ENCODE data around the gene ASTN2.

ASTN2 gene

DNA sequence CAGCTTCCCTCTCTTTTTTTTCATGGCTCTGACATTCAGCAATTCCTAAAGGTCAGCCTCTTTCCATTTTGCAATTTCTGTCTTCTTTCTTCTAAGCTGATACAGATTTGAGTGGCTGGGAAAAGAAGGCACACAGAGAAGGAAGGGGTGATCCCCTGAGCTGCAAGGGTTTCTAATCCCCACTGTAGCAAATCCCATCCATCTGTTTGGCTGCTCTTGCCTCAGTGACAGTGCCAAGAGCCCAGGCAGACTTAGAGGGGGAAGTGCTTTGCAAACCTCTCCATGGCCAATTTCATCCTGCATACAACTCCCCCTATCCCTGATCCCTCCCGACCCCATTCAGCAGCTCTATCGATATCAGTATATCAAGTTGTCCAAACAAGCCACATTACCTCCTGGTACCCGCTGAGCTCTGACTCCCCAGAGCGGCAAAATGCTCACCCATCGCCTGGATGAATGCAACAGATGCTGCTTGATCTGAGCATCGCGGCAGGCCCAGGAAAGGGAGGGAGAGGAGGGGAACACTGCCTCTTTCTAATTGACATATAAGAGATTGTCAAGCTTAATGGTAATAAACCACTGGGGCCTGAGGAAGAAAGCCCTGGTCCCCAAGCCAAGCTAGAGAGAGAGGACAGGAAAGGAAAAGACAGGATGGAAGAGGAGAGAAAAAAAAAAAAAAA lies 268.9 kb downstream of the ASTN2 start:
- Histone ChIP-seq H3K27ac (ENCODE audit: low read depth, low read length) (no peak overlapping the region), H3K4me1 (ENCODE audit: control insufficient read depth, insufficient read depth, low read length, unreplicated experiment) (no peaks in the 10 kb centered on the region), H3K4me3 (ENCODE audit: low read depth, low read length) (no peak overlapping the region), H2AFZ (ENCODE audit: low read length, unreplicated experiment) (no peak overlapping the region), H3K79me2 (ENCODE audit: control insufficient read depth, insufficient read depth, low read length, unreplicated experiment) (no peaks in the 10 kb centered on the region), H3K27me3 (ENCODE audit: insufficient read depth, low read length) (no peaks in the 10 kb centered on the region), H3K36me3 (ENCODE audit: insufficient read depth, low read length) (no peaks in the 10 kb centered on the region)

DNA sequence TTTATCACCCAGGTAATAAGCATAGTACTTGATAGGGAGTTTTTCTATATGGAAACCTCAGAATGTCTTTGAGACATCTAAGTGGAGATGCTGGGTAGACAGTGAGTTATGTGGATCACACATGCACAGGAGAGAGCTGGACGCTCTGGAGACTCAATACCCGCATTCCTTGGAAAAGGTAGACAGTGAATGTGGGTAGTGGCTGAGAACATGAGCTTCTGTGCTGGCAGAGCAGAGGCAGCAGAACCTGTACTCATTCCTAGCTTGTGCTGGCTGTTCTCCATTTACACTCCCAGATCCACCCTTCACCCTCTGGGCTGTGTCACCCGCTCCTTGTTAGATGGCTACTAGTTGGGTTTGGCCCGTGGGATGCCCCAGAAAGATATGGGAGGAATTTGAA lies 269.8 kb downstream of the ASTN2 start:
- H2AFZ ChIP-seq (ENCODE audit: low read length, unreplicated experiment) = no peak overlapping the region
- H3K79me2 ChIP-seq (ENCODE audit: control insufficient read depth, insufficient read depth, low read length, unreplicated experiment) = no peaks in the 10 kb centered on the region

DNA sequence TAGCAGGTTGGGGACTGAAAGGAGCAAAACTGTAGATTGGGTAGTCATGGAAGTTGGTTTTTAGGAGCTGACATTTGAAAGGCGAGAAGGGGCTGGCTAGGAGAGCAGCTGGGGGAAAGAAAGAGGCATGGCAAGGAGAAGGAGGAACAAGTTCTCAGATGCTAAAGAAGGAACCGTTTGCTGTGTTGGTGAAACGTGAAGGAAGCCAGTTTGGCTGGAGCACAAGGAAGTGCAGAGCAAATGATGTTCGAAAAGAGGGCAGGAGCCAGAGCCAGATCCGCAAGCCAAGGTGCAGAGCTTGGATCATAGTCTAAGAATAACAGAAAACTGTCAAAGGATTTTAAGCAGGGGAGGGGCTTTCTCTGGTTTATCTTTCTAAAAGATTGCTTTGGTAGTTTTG lies 276.6 kb downstream of the ASTN2 start:
- H3K4me3 ChIP-seq (ENCODE audit: low read depth, low read length) = no peak overlapping the region
- H3K27me3 ChIP-seq (ENCODE audit: insufficient read depth, low read length) = no peaks in the 10 kb centered on the region
- H3K79me2 ChIP-seq (ENCODE audit: control insufficient read depth, insufficient read depth, low read length, unreplicated experiment) = no peaks in the 10 kb centered on the region
- no peak overlapping the region for H3K27ac ChIP-seq (ENCODE audit: low read depth, low read length)
- no peaks in the 10 kb centered on the region for H3K4me1 ChIP-seq (ENCODE audit: control insufficient read depth, insufficient read depth, low read length, unreplicated experiment)
- H3K36me3 ChIP-seq (ENCODE audit: insufficient read depth, low read length) = no peaks in the 10 kb centered on the region
- H2AFZ ChIP-seq (ENCODE audit: low read length, unreplicated experiment) = no peak overlapping the region

More for the DNA sequence above, 269.8 kb downstream of the ASTN2 start:
- Histone ChIP-seq H3K36me3 (ENCODE audit: insufficient read depth, low read length) (no peaks in the 10 kb centered on the region), H3K4me1 (ENCODE audit: control insufficient read depth, insufficient read depth, low read length, unreplicated experiment) (no peaks in the 10 kb centered on the region), H3K4me3 (ENCODE audit: low read depth, low read length) (no peak overlapping the region), H3K27me3 (ENCODE audit: insufficient read depth, low read length) (no peaks in the 10 kb centered on the region), H3K27ac (ENCODE audit: low read depth, low read length) (no peak overlapping the region)

DNA sequence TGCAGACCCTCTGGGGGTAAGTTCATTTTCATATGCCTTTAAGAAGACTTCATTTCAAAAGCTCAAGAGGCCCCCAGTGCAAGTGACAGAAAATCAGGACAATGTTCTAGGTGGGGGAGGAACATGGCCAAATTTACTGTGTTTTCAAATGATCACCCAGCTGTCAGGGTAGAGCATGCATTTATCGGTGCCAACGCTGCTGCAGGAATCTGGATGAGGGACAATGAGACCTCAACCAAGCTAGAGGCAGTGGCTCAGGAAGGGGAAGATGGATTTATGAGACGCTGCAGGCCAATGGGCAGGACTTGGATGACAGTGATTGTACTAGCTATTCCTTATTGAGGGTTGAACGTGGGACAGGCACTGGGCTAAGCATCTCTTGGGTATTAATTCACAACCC lies 278.4 kb downstream of the ASTN2 start:
- Histone ChIP-seq H3K27me3 (ENCODE audit: insufficient read depth, low read length) (no peaks in the 10 kb centered on the region), H3K27ac (ENCODE audit: low read depth, low read length) (no peak overlapping the region), H2AFZ (ENCODE audit: low read length, unreplicated experiment) (no peak overlapping the region), H3K4me3 (ENCODE audit: low read depth, low read length) (no peak overlapping the region), H3K79me2 (ENCODE audit: control insufficient read depth, insufficient read depth, low read length, unreplicated experiment) (no peaks in the 10 kb centered on the region), H3K36me3 (ENCODE audit: insufficient read depth, low read length) (no peaks in the 10 kb centered on the region), H3K4me1 (ENCODE audit: control insufficient read depth, insufficient read depth, low read length, unreplicated experiment) (no peaks in the 10 kb centered on the region)

DNA sequence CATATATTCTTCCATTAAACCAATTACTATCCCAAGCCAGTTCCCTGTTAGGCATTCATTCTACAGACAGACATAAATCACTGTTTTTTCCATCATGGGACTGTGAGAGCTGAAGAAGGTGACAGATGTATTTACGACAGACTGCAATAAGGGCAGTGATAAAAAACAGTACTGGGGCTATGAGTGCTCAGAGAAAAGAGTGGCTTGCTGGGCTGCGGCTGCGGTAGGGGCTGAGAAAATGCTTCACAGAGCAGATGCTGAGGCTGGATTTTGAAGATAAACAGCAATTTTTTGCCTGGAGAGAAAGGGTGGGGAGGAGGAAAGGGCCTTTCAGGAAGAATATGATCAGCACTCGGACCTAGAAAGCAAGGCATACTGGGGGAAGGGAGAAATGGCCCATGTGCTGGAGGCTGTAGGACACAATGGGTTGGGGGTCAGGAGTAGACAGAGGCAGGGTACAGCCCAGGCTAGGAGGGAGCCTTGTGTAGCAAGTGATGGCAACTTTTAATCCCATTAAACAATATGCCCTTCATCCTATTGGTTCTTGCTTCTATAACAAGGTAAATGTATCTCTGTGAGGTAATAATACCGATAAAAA lies 279.3 kb downstream of the ASTN2 start:
- H3K4me1 ChIP-seq (ENCODE audit: control insufficient read depth, insufficient read depth, low read length, unreplicated experiment) = no peaks in the 10 kb centered on the region
- H3K4me3 ChIP-seq (ENCODE audit: low read depth, low read length) = no peak overlapping the region
- no peaks in the 10 kb centered on the region for H3K79me2 ChIP-seq (ENCODE audit: control insufficient read depth, insufficient read depth, low read length, unreplicated experiment)
- no peak overlapping the region for H3K27ac ChIP-seq (ENCODE audit: low read depth, low read length)
- H3K27me3 ChIP-seq (ENCODE audit: insufficient read depth, low read length) = no peaks in the 10 kb centered on the region
- H2AFZ ChIP-seq (ENCODE audit: low read length, unreplicated experiment) = no peak overlapping the region
- H3K36me3 ChIP-seq (ENCODE audit: insufficient read depth, low read length) = no peaks in the 10 kb centered on the region

DNA sequence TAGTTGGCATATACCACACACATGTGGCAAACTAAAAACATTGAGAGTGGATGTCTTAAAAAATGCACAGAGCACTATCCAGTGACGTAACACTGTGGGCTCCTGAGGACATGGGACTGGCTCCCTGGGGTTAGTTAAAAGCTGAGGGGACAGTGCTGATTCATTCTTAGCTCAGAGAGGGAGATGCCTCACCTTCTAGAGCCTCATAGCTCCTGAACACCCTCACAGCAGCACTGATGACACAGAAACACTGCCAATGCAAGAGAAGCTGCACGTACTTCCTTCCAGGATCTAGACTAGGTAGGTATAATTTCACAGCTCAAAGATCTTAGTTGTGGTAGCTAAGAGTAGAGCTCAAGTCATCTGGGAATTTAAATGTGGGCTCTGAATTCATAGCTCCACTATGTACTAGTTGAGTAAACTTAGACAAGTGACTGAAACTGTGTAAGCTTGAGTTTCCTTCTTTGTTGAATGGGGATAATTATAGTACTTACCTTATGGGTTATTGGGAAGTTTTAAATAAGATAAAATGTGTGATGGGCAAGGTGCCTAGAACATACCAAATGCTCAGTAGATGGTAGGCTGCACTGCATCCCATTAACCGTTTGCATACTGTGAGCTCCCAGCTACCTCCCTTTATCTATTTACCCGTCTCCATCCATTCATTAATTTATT lies 279.9 kb downstream of the ASTN2 start:
- Histone ChIP-seq H2AFZ (ENCODE audit: low read length, unreplicated experiment) (no peak overlapping the region), H3K79me2 (ENCODE audit: control insufficient read depth, insufficient read depth, low read length, unreplicated experiment) (no peaks in the 10 kb centered on the region), H3K4me1 (ENCODE audit: control insufficient read depth, insufficient read depth, low read length, unreplicated experiment) (no peaks in the 10 kb centered on the region), H3K27me3 (ENCODE audit: insufficient read depth, low read length) (no peaks in the 10 kb centered on the region), H3K27ac (ENCODE audit: low read depth, low read length) (no peak overlapping the region), H3K4me3 (ENCODE audit: low read depth, low read length) (no peak overlapping the region), H3K36me3 (ENCODE audit: insufficient read depth, low read length) (no peaks in the 10 kb centered on the region)

DNA sequence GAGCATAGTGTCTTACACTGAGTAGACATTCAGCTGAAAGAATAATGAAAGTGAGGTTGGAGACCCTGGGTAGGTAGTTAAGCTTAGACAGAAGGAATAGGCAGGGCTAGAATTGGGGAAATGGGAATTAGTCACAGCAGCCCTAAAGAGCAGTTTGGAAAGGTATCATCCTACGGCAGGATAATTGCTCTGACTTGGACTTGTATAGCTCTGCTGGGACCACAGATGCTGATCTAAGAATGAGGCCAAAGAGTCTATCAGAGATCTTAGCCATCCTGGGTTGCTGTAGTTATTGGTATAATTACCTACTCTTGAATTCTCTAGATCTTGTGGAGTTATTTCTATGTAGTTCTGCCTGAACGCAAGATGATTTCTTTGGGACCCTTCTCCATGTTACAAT lies 288.0 kb downstream of the ASTN2 start:
- H2AFZ ChIP-seq (ENCODE audit: low read length, unreplicated experiment) = no peak overlapping the region
- H3K27ac ChIP-seq (ENCODE audit: low read depth, low read length) = no peak overlapping the region
- no peaks in the 10 kb centered on the region for H3K27me3 ChIP-seq (ENCODE audit: insufficient read depth, low read length)
- H3K4me3 ChIP-seq (ENCODE audit: low read depth, low read length) = no peak overlapping the region
- no peaks in the 10 kb centered on the region for H3K36me3 ChIP-seq (ENCODE audit: insufficient read depth, low read length)
- no peaks in the 10 kb centered on the region for H3K79me2 ChIP-seq (ENCODE audit: control insufficient read depth, insufficient read depth, low read length, unreplicated experiment)
- H3K4me1 ChIP-seq (ENCODE audit: control insufficient read depth, insufficient read depth, low read length, unreplicated experiment) = no peaks in the 10 kb centered on the region

DNA sequence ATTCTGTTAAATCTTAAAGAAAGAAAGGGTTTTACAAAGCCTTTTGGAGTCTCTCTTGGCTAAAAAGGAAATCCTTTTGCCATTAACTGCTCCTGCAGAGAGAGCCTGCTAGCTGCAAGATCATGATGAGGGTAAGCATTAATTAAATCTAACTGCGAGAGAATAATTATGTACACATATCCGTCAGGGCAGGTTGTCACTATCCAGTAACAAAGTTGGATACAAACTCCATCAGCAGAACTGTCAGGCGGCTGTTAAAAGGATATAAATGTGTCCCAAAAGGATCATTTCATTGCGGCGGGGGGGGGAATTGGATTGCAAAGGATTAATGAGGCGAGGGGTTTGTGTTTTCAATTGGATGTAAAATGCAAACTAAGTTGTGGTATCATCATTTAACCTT lies 289.3 kb downstream of the ASTN2 start:
- no peaks in the 10 kb centered on the region for H3K79me2 ChIP-seq (ENCODE audit: control insufficient read depth, insufficient read depth, low read length, unreplicated experiment)
- no peaks in the 10 kb centered on the region for H3K27me3 ChIP-seq (ENCODE audit: insufficient read depth, low read length)
- no peak overlapping the region for H2AFZ ChIP-seq (ENCODE audit: low read length, unreplicated experiment)
- H3K4me1 ChIP-seq (ENCODE audit: control insufficient read depth, insufficient read depth, low read length, unreplicated experiment) = no peaks in the 10 kb centered on the region
- no peak overlapping the region for H3K4me3 ChIP-seq (ENCODE audit: low read depth, low read length)
- H3K27ac ChIP-seq (ENCODE audit: low read depth, low read length) = no peak overlapping the region
- no peaks in the 10 kb centered on the region for H3K36me3 ChIP-seq (ENCODE audit: insufficient read depth, low read length)

DNA sequence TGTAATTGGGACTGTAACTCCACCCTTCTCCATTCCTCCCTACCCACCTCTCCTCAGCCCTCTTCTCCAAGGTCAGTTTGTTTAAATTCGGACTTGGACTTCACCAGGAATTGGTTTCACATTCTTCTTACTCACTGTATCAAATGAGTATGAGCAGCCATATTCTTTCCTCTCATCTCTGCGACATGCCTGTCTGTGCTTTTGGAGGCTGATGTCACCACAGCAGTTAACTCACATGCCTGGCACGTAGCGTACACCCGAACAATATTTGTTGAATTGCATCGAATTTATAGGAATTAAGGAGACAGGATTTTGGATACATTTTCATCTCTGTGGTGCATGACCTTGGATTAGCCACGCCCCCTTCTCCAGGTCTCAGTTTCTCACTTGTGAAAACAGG lies 291.1 kb downstream of the ASTN2 start:
- Histone ChIP-seq H3K4me1 (ENCODE audit: control insufficient read depth, insufficient read depth, low read length, unreplicated experiment) (no peaks in the 10 kb centered on the region), H3K4me3 (ENCODE audit: low read depth, low read length) (no peak overlapping the region), H3K79me2 (ENCODE audit: control insufficient read depth, insufficient read depth, low read length, unreplicated experiment) (no peaks in the 10 kb centered on the region), H3K36me3 (ENCODE audit: insufficient read depth, low read length) (no peaks in the 10 kb centered on the region), H3K27me3 (ENCODE audit: insufficient read depth, low read length) (no peaks in the 10 kb centered on the region), H3K27ac (ENCODE audit: low read depth, low read length) (no peak overlapping the region), H2AFZ (ENCODE audit: low read length, unreplicated experiment) (no peak overlapping the region)

DNA sequence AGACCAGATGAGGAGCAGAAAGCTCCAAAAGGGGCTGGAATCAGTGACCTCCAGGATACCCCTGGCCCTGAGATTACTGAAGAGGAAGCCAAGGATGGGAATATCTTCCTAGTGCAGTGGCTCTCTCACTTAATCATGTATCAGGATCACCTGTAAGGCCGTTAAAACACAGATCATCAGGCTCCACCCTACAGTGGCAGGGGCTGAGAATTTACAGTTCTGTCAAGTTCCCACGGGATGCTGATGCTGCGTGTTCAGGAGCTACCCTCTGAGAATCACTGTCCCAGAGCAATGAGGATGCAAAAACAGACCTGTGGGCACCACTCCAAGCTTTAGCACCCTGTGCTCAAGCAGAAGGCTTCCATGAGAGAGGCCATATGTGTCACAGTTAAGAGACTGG lies 291.9 kb downstream of the ASTN2 start:
- Histone ChIP-seq H3K27me3 (ENCODE audit: insufficient read depth, low read length) (no peaks in the 10 kb centered on the region), H2AFZ (ENCODE audit: low read length, unreplicated experiment) (no peak overlapping the region), H3K4me1 (ENCODE audit: control insufficient read depth, insufficient read depth, low read length, unreplicated experiment) (no peaks in the 10 kb centered on the region), H3K36me3 (ENCODE audit: insufficient read depth, low read length) (no peaks in the 10 kb centered on the region), H3K79me2 (ENCODE audit: control insufficient read depth, insufficient read depth, low read length, unreplicated experiment) (no peaks in the 10 kb centered on the region), H3K27ac (ENCODE audit: low read depth, low read length) (no peak overlapping the region), H3K4me3 (ENCODE audit: low read depth, low read length) (no peak overlapping the region)

DNA sequence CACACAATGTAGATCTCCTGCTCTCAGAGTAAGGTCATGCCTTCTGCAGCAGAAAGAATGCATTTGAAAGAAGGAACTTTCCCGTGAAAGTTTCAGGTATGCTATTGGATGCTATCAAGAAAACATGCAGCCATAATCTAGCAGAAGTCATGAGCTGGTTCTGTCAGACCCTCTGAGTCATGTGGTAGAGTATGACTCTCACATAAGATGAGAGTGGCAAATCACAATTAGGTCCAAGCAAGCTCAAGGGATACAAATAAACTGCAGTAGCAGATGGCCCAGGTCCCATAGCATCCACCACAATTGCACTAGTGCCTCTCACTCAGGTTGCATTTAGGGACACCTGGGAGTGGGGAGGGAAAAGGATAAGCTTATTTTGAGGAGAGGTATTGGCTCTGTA lies 292.8 kb downstream of the ASTN2 start:
- no peaks in the 10 kb centered on the region for H3K36me3 ChIP-seq (ENCODE audit: insufficient read depth, low read length)
- H3K4me3 ChIP-seq (ENCODE audit: low read depth, low read length) = no peak overlapping the region
- H3K27ac ChIP-seq (ENCODE audit: low read depth, low read length) = no peak overlapping the region
- no peaks in the 10 kb centered on the region for H3K79me2 ChIP-seq (ENCODE audit: control insufficient read depth, insufficient read depth, low read length, unreplicated experiment)
- H3K27me3 ChIP-seq (ENCODE audit: insufficient read depth, low read length) = no peaks in the 10 kb centered on the region
- H3K4me1 ChIP-seq (ENCODE audit: control insufficient read depth, insufficient read depth, low read length, unreplicated experiment) = no peaks in the 10 kb centered on the region
- H2AFZ ChIP-seq (ENCODE audit: low read length, unreplicated experiment) = no peak overlapping the region
